ENCODE measurements around the gene NPAS4. TPM values are rescaled to one million over a fixed set of nuclear protein-coding genes. Genes with fewer than 3 reads are reported as not detected.

NPAS4 gene
- total RNA-seq, 1 experiment from 2014 or later: 0.79 TPM

DNA sequence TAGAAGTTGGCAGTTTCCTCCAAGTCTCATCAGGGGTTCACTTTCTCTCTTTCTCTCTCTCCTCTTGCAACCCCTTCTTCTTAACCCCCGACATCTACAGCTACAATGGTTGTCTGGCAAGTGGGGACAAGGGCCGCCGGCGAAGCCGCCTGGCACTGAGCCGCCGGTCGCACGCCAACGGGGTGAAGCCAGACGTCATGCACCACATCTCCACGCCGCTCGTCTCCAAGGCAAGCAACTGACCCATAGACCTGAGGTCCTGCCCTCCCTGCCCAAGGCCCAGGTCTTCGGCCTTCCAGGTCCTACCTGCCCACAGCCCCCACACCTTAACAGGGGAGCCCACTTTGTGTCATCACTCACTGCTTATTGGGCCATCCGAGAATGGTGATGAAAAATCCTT, 50.3 kb downstream of the NPAS4 start (continued):
- TF ChIP-seq ARID4B (CRISPR knock-in tag; IDR thresholded peaks at IDR 0.05; ENCODE audit: borderline replicate concordance): no peak
- no peak for TF ChIP-seq PRRX2 (CRISPR knock-in tag; IDR thresholded peaks at IDR 0.05)
- no peak for TF ChIP-seq ZBTB21 (CRISPR knock-in tag; IDR thresholded peaks at IDR 0.05; ENCODE audit: borderline replicate concordance)
- TF ChIP-seq ZNF219 (CRISPR knock-in tag; IDR thresholded peaks at IDR 0.05; ENCODE audit: borderline replicate concordance): no peak
- TF ChIP-seq HMGA2 (CRISPR knock-in tag; IDR thresholded peaks at IDR 0.05): no peak
- no peak for TF ChIP-seq NR1H2 (CRISPR knock-in tag; IDR thresholded peaks at IDR 0.05)
- TF ChIP-seq IRF2 (CRISPR knock-in tag; IDR thresholded peaks at IDR 0.05; ENCODE audit: borderline replicate concordance, low read depth): no peak

GRCh38 chr11:66472054-66472453, 51.2 kb downstream of the NPAS4 start:
- ChIA-PET POLR2A (no interaction called here), CTCF (no interaction called here)
- TF ChIP-seq TEAD1 (CRISPR knock-in tag; IDR thresholded peaks at IDR 0.05): no peak
- TF ChIP-seq, protein P1, sequence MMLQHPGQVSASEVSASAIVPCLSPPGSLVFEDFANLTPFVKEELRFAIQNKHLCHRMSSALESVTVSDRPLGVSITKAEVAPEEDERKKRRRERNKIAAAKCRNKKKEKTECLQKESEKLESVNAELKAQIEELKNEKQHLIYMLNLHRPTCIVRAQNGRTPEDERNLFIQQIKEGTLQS (CRISPR knock-in tag; conservative IDR thresholded peaks at IDR 0.05): no peak
- no peak for TF ChIP-seq JUN (CRISPR knock-in tag; IDR thresholded peaks at IDR 0.05)
- no peak for TF ChIP-seq NFE2L1 (CRISPR knock-in tag; IDR thresholded peaks at IDR 0.05)
- TF ChIP-seq GABPB1 (CRISPR knock-in tag; IDR thresholded peaks at IDR 0.05): no peak
- Mint-ChIP-seq H3K36me3 (peaks cover 2% of the 10 kb centered on the region; the same call in 1 of the 2 replicates), H3K27ac (no peak overlapping the region), H3K9me3 (no peaks in the 10 kb centered on the region), H3K4me3 (no peak overlapping the region), H3K4me1 (peaks cover 34% of the 10 kb centered on the region), H3K27me3 (ENCODE audit: low read depth) (no peaks in the 10 kb centered on the region; the same call in 1 of the 2 replicates)
- ATAC-seq (no peak), DNase-seq (ENCODE audit: low spot score) (no peak)

DNA sequence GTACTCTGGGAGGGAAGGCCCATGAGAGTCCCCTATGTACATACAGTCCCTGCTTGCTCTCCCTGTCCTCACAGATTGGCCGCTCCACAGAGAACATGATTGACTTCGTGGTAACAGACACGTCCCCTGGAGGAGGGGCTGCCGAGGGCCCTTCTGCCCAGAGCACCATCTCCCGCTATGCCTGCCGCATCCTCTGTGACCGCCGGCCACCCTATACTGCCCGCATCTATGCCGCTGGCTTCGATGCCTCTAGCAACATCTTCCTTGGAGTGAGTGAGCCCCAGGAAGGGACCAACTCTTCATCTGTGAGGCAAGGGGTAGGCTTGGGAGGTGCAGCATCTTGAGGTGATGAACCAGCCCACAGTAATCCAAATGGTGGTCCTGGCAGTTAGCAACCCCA, 52.3 kb downstream of the NPAS4 start:
- no peak overlapping the region for H3K4me3 Mint-ChIP-seq
- no peak for TF ChIP-seq HMGA2 (CRISPR knock-in tag; IDR thresholded peaks at IDR 0.05)
- TF ChIP-seq ZBTB21 (CRISPR knock-in tag; IDR thresholded peaks at IDR 0.05; ENCODE audit: borderline replicate concordance): no peak
- TF ChIP-seq, protein P2, sequence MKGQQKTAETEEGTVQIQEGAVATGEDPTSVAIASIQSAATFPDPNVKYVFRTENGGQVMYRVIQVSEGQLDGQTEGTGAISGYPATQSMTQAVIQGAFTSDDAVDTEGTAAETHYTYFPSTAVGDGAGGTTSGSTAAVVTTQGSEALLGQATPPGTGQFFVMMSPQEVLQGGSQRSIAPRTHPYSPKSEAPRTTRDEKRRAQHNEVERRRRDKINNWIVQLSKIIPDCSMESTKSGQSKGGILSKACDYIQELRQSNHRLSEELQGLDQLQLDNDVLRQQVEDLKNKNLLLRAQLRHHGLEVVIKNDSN (CRISPR knock-in tag; IDR thresholded peaks at IDR 0.05): no peak
- TF ChIP-seq, protein P1 (CRISPR knock-in tag; conservative IDR thresholded peaks at IDR 0.05): no peak
- TF ChIP-seq OVOL2 (CRISPR knock-in tag; IDR thresholded peaks at IDR 0.05; ENCODE audit: borderline replicate concordance): no peak
- TF ChIP-seq ZNF671 (CRISPR knock-in tag; IDR thresholded peaks at IDR 0.05): no peak
- no peak for TF ChIP-seq SMAD3 (CRISPR knock-in tag; IDR thresholded peaks at IDR 0.05; ENCODE audit: borderline replicate concordance)
- no peak for TF ChIP-seq SOX15 (CRISPR knock-in tag; IDR thresholded peaks at IDR 0.05)
- no peak for TF ChIP-seq HMGXB4 (CRISPR knock-in tag; IDR thresholded peaks at IDR 0.05)
- TF ChIP-seq MXD4 (CRISPR knock-in tag; IDR thresholded peaks at IDR 0.05; ENCODE audit: borderline replicate concordance): no peak
- TF ChIP-seq AFF4 (CRISPR knock-in tag; IDR thresholded peaks at IDR 0.05; ENCODE audit: borderline replicate concordance): no peak
- no peak for TF ChIP-seq IRF2 (CRISPR knock-in tag; IDR thresholded peaks at IDR 0.05; ENCODE audit: borderline replicate concordance, low read depth)
- TF ChIP-seq GTF2I (CRISPR knock-in tag; conservative IDR thresholded peaks at IDR 0.05): no peak
- no peak for TF ChIP-seq SMAD4 (CRISPR knock-in tag; IDR thresholded peaks at IDR 0.05)
- no peaks in the 10 kb centered on the region for H3K27me3 Mint-ChIP-seq (ENCODE audit: low read depth)
- ChIA-PET CTCF (interaction anchor here (0.9 kb wide), 1 partner anchor 34 kb away, joined by 3 read pairs; the partner anchor contains the start of gene MRPL11), POLR2A (no interaction called here)
- no peak overlapping the region for H3K27ac Mint-ChIP-seq
- no peaks in the 10 kb centered on the region for H3K9me3 Mint-ChIP-seq
- DNase-seq (ENCODE audit: low spot score) (no peak), ATAC-seq (no peak)
- H3K36me3 Mint-ChIP-seq: peaks cover 2% of the 10 kb centered on the region; the same call in 1 of the 2 replicates
- peaks cover 34% of the 10 kb centered on the region for H3K4me1 Mint-ChIP-seq
